K562 (cell line): ENCODE measurements around the gene KLC1. TPM values are rescaled to one million over a fixed set of nuclear protein-coding genes. Genes with fewer than 3 reads are reported as not detected.
A peak's percentile ranks its signal among the peaks of the same experiment; 100 is the strongest.
"Not testable (repeated sequence)": the region's sequence is repeated elsewhere in the genome, so short reads cannot be mapped to it uniquely, and the experiment has no call there.

Experiments
- ATAC-seq: fragments of 200-7000 bp; cut with Tn5 transposase; 3 replicates; pipeline ENCODE4 v1.9.1; 2020; ENCODE audit warnings: moderate library complexity
- BruUV-seq: library from RNA; stranded (reverse); fragments of 400-500 nt; replicated peaks from 2 replicates; lab custom pipeline; 2021; lab: Mats Ljungman, UMichigan
- CTCF ChIA-PET: fragments of 300-600 bp; formaldehyde crosslinking; extraction: SDS; loops from one replicate; lab custom pipeline; 2021; ENCODE audit warnings: low intra/inter-chr PET ratio; lab: Yijun Ruan, JAX
- POLR2A ChIA-PET: fragments of 300-600, 350-650 bp; sonication (Branson Sonifier 250); formaldehyde crosslinking; extraction: SDS; loops from one replicate; lab custom pipeline; 2021; ENCODE audit warnings: antibody characterized with exemption, inconsistent platforms; lab: Yijun Ruan, JAX
- DNase-seq, 4 experiments: peaks; one replicate each; pipeline versions ENCODE4 v3.0.0 to v3.0.0-alpha.2; 2011 to 2018; ENCODE audit warnings: low spot score in 3 of 4, mixed read lengths in 3 of 4; ENCODE audit errors: extremely low read depth in 1 of 4
- FAIRE-seq: peaks from 2 replicates; lab custom pipeline; 2011; peaks lifted over from hg19 to GRCh38; lab: Jason Lieb, UNC
- H2AFZ ChIP-seq: 2 replicates; pipeline ENCODE4 v1.6.0; 2011; ENCODE audit warnings: low read depth, low read length, control low read depth, inconsistent platforms
- H3K27ac ChIP-seq: fragments of 200-600 bp; 3 replicates; pipeline ENCODE4 v1.8.0; 2011; ENCODE audit warnings: low read depth, mild to moderate bottlenecking, control low read depth, inconsistent platforms, low read length, moderate library complexity, mixed read lengths; ENCODE audit errors: extremely low read depth
- H3K27me3 ChIP-seq, 2 experiments: fragments of 300-600 bp in 1 of 2; 2 replicates in 1 of 2; 3 replicates in 1 of 2; pipeline versions ENCODE4 v1.6.0 to v1.8.0; 2011; ENCODE audit warnings: inconsistent platforms in 2 of 2, low read length in 2 of 2, mild to moderate bottlenecking in 1 of 2, mixed read lengths in 1 of 2, moderate library complexity in 1 of 2; ENCODE audit not compliant: control insufficient read depth in 2 of 2, insufficient read depth in 2 of 2
- H3K36me3 ChIP-seq: fragments of 300-600 bp; 3 replicates; pipeline ENCODE4 v1.8.0; 2011; ENCODE audit warnings: mild to moderate bottlenecking, low read length, inconsistent platforms; ENCODE audit not compliant: control insufficient read depth, insufficient read depth
- H3K4me1 ChIP-seq, 2 experiments: fragments of 200-600 bp in 1 of 2; replicated peaks in 1 of 2; 2 replicates in 1 of 2; 3 replicates in 1 of 2; pipeline versions ENCODE4 v1.5.1 to v1.8.0; 2011; ENCODE audit warnings: inconsistent platforms in 2 of 2, low read length in 2 of 2, mild to moderate bottlenecking in 1 of 2, mixed read lengths in 1 of 2, moderate library complexity in 1 of 2; ENCODE audit not compliant: control insufficient read depth in 2 of 2, insufficient read depth in 2 of 2
- H3K4me2 ChIP-seq: 2 replicates; pipeline ENCODE4 v1.6.1; 2011; ENCODE audit warnings: low read length, control low read depth, inconsistent platforms, mixed read lengths; ENCODE audit not compliant: insufficient read depth
- H3K4me3 ChIP-seq: fragments of 200-600 bp; sonication (generic), shearing (Covaris generic); 2 replicates; pipeline ENCODE4 v1.5.1; 2016; ENCODE audit warnings: control low read depth, inconsistent platforms
- H3K79me2 ChIP-seq: fragments of 200-600 bp; 3 replicates; pipeline ENCODE4 v1.8.0; 2011; ENCODE audit warnings: low read length, inconsistent platforms; ENCODE audit not compliant: control insufficient read depth, insufficient read depth
- H3K9ac ChIP-seq, 2 experiments: 2 replicates each; pipeline versions ENCODE4 v1.6.0 to v1.6.1; 2011; ENCODE audit warnings: low read depth in 2 of 2, low read length in 2 of 2, control low read depth in 1 of 2, inconsistent platforms in 1 of 2, mild to moderate bottlenecking in 1 of 2, mixed read lengths in 1 of 2; ENCODE audit not compliant: insufficient read depth in 1 of 2
- H3K9me1 ChIP-seq: one replicate; pipeline ENCODE4 v1.6.0; 2011; ENCODE audit warnings: inconsistent platforms, mild to moderate bottlenecking, low read length, moderate library complexity; ENCODE audit not compliant: control insufficient read depth, insufficient read depth
- H3K9me3 ChIP-seq: replicated peaks from 2 replicates; pipeline ENCODE4 v1.5.1; 2011; ENCODE audit warnings: low read depth, low read length, inconsistent platforms; ENCODE audit not compliant: control insufficient read depth, insufficient read depth
- H4K20me1 ChIP-seq: replicated peaks from 2 replicates; pipeline ENCODE4 v1.6.1; 2011; ENCODE audit warnings: low read length, inconsistent platforms, mixed read lengths; ENCODE audit not compliant: control insufficient read depth, insufficient read depth
- DNMT1 ChIP-seq: fragments of 450-650 bp; IDR thresholded peaks from 2 replicates; pipeline ENCODE4 v1.6.1; 2016; ENCODE audit warnings: antibody characterized with exemption, mild to moderate bottlenecking
- POLR2G ChIP-seq: fragments of 200-400 bp; formaldehyde crosslinking; IDR thresholded peaks from 2 replicates; pipeline ENCODE4 v1.6.1; 2017; ENCODE audit warnings: low read depth, mild to moderate bottlenecking, antibody characterized with exemption, low read length, moderate library complexity
- WGBS: fragments of 100-300 bp; shearing (Covaris generic); methylation state at CpG from one replicate; pipeline ENCODE4 v1.1.6; 2016; ENCODE audit warnings: low coverage, mixed read lengths; ENCODE audit not compliant: insufficient coverage; ENCODE audit errors: missing lambda C conversion rate; 5-methylcytosine and 5-hydroxymethylcytosine counted together
- in situ Hi-C: fragments of 300-500 bp; cut with MboI; formaldehyde crosslinking; loops from 4 replicates; pipeline ENCODE4 v1.15.0; 2018; ENCODE audit warnings: inconsistent platforms, mixed read lengths
- intact Hi-C: fragments of 100-400 bp; cut with micrococcal nuclease; formaldehyde crosslinking; loops from 2 replicates; pipeline ENCODE4 v1.14.2; 2022
- polyA plus RNA-seq, 8 experiments: library from polyadenylated mRNA; depleted of rRNA in 4 of 8; stranded (reverse) in 5 of 8; unstranded in 3 of 8; fragments of >200 nt; fragmentation: Nextera tagmentation in 2 of 8; fragmentation: Illumina TruSeq in 1 of 8; extraction: Ambion mirVana in 2 of 8; extraction: Trizol in 1 of 8; gene quantifications; 2 replicates each; pipeline versions ENCODE4 v1.2.1 to v1.2.3, GENCODE V29; 2011 to 2014; ENCODE audit warnings: inconsistent platforms in 1 of 8, missing spikeins in 1 of 8
- total RNA-seq, 7 experiments: library from RNA; depleted of rRNA in 6 of 7; stranded (reverse); fragments of >200 nt in 6 of 7; fragmentation: Illumina TruSeq in 2 of 7; extraction: Trizol in 2 of 7; gene quantifications; 2 replicates each; pipeline versions ENCODE4 v1.2.1 to v1.2.3, GENCODE V29; 2011 to 2021; ENCODE audit warnings: low replicate concordance in 1 of 7
- TF ChIP-seq, protein P1 (sequence below), 2 experiments: fragments of 450-650 bp; formaldehyde crosslinking in 1 of 2; IDR thresholded peaks; 2 replicates each; pipeline versions ENCODE4 v1.4.0 to v1.6.1; 2014 to 2020; ENCODE audit warnings: mild to moderate bottlenecking in 2 of 2, borderline replicate concordance in 1 of 2, low read depth in 1 of 2

KLC1 gene
- total and polyA plus RNA-seq, 9 of the 15 experiments (the other 6 are each of a cell fraction or from before 2014, with no cell fraction given), result 4.9 to 134 (median 54.8) TPM

DNA sequence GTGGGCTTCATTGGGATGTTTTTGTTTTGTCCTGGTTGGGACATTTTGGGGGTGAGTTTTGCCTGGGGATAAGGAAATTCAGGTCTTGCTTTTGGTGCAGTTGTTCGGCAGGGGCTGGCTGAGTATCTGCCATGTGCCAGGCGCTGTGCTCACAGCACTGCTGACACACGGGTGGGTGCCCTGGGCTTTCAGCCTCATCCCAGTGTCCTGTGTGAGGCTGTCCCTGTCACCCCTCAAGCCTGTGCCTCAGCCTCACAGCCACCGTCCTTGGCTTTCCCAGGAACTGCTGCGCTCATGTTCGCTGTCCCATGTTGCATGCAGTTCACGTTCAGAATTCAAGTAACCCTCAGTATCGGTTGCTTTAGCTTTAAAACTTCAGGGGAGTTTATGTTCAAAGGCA, 61.3 kb downstream of the KLC1 start:
- ChIA-PET CTCF (no interaction called here), POLR2A (interaction anchor here (0.6 to 1.2 kb wide), 2 partner anchors 11 to 271 kb away, joined by 3 read pairs; no protein-coding TSS in a partner anchor)
- peaks cover 59% of the 10 kb centered on the region; the same call in 1 of the 3 replicates for H3K36me3 ChIP-seq
- H3K9ac ChIP-seq, result 0 out of 4 replicates have a peak overlapping the region, but pooled peaks of 1 of the 2 experiments have one; percentile 36
- no peaks in the 10 kb centered on the region for H3K27me3 ChIP-seq
- intact Hi-C loops (no loop called here), in situ Hi-C loops (no loop called here)
- BruUV-seq, result no TSS peak
- no peak overlapping the region for H3K4me2 ChIP-seq
- no peak overlapping the region for H2AFZ ChIP-seq
- TF ChIP-seq, protein P1, sequence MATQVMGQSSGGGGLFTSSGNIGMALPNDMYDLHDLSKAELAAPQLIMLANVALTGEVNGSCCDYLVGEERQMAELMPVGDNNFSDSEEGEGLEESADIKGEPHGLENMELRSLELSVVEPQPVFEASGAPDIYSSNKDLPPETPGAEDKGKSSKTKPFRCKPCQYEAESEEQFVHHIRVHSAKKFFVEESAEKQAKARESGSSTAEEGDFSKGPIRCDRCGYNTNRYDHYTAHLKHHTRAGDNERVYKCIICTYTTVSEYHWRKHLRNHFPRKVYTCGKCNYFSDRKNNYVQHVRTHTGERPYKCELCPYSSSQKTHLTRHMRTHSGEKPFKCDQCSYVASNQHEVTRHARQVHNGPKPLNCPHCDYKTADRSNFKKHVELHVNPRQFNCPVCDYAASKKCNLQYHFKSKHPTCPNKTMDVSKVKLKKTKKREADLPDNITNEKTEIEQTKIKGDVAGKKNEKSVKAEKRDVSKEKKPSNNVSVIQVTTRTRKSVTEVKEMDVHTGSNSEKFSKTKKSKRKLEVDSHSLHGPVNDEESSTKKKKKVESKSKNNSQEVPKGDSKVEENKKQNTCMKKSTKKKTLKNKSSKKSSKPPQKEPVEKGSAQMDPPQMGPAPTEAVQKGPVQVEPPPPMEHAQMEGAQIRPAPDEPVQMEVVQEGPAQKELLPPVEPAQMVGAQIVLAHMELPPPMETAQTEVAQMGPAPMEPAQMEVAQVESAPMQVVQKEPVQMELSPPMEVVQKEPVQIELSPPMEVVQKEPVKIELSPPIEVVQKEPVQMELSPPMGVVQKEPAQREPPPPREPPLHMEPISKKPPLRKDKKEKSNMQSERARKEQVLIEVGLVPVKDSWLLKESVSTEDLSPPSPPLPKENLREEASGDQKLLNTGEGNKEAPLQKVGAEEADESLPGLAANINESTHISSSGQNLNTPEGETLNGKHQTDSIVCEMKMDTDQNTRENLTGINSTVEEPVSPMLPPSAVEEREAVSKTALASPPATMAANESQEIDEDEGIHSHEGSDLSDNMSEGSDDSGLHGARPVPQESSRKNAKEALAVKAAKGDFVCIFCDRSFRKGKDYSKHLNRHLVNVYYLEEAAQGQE (IDR thresholded peaks at IDR 0.05; ENCODE audit: borderline replicate concordance), result no peak
- TF ChIP-seq, protein P1 (CRISPR knock-in tag; IDR thresholded peaks at IDR 0.05; ENCODE audit: low read depth), result no peak
- TF ChIP-seq POLR2G (0 out of 2 replicates have a peak, but pooled peaks have one; percentile 21), DNMT1 (no peak)
- H3K27ac ChIP-seq, result no peak overlapping the region
- ATAC-seq (no peak), FAIRE-seq (no peak), DNase-seq (no peak)
- WGBS, result 93% methylated on average over 8 of the region's 8 CpGs
- peaks cover 0 to 3% of the 10 kb centered on the region in 2 experiments; a peak in 1 of 5 replicates for H3K4me1 ChIP-seq
- H3K79me2 ChIP-seq, result no peaks in the 10 kb centered on the region
- no peaks in the 10 kb centered on the region for H4K20me1 ChIP-seq
- no peaks in the 10 kb centered on the region for H3K9me3 ChIP-seq
- H3K9me1 ChIP-seq, result no peaks in the 10 kb centered on the region
- H3K4me3 ChIP-seq, result no peak overlapping the region

DNA sequence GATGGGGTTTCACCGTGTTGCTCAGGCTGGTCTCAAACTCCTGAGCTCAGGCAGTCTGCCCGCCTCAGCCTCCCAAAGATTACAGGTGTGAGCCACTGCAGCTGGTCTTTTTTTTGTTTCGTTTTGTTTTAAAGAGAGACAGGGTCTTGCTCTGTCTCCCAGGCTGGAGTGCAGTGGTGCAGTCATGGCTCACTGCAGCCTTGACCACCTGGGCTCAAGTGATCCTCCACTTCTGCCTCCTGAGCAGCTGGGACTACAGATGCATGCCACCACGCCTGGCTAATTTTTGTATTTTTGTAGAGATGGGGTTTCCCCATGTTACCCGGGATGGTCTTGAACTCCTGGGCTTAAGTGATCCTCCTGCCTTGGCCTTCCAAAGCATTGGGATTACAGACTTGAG, 62.6 kb downstream of the KLC1 start:
- ATAC-seq, H3K4me1 ChIP-seq, H3K79me2 ChIP-seq, FAIRE-seq, DNase-seq, BruUV-seq, CTCF ChIA-PET, H3K9ac ChIP-seq, intact Hi-C loops, H3K4me3 ChIP-seq, H3K27ac ChIP-seq, H3K27me3 ChIP-seq, H4K20me1 ChIP-seq, H3K9me1 ChIP-seq, H2AFZ ChIP-seq, H3K9me3 ChIP-seq, in situ Hi-C loops, H3K4me2 ChIP-seq: not testable (repeated sequence)
- H3K36me3 ChIP-seq, result peaks cover 57% of the 10 kb centered on the region; the same call in 2 of the 3 replicates
- POLR2A ChIA-PET, result interaction anchor here (1.2 kb wide), 1 partner anchor 12 kb away, joined by 3 read pairs; no protein-coding TSS in a partner anchor
- WGBS, result 79% methylated on average over 5 of the region's 5 CpGs
